Skeletal muscle satellite cell (primary cell): ENCODE measurements around the gene SLC27A2.

Experiments
- H3K27me3 ChIP-seq: 2 replicates; pipeline ENCODE4 v1.7.0; 2013; ENCODE audit warnings: low read length; ENCODE audit not compliant: control insufficient read depth, insufficient read depth
- H3K36me3 ChIP-seq: 2 replicates; pipeline ENCODE4 v1.7.0; 2013; ENCODE audit warnings: mild to moderate bottlenecking, control low read depth, low read length; ENCODE audit not compliant: insufficient read depth
- H3K4me1 ChIP-seq: 2 replicates; pipeline ENCODE4 v1.7.0; 2013; ENCODE audit warnings: low read length; ENCODE audit not compliant: control insufficient read depth, insufficient read depth
- H3K4me2 ChIP-seq: 2 replicates; pipeline ENCODE4 v1.7.0; 2013; ENCODE audit warnings: mild to moderate bottlenecking, low read length
- H3K4me3 ChIP-seq: 2 replicates; pipeline ENCODE4 v1.7.0; 2013; ENCODE audit warnings: low read length
- H3K9ac ChIP-seq: 2 replicates; pipeline ENCODE4 v1.7.0; 2013; ENCODE audit warnings: mild to moderate bottlenecking, low read depth, low read length, moderate library complexity
- H3K9me3 ChIP-seq: replicated peaks from 2 replicates; pipeline ENCODE4 v1.7.0; 2013; ENCODE audit warnings: mild to moderate bottlenecking, control low read depth, low read length

SLC27A2 gene

DNA sequence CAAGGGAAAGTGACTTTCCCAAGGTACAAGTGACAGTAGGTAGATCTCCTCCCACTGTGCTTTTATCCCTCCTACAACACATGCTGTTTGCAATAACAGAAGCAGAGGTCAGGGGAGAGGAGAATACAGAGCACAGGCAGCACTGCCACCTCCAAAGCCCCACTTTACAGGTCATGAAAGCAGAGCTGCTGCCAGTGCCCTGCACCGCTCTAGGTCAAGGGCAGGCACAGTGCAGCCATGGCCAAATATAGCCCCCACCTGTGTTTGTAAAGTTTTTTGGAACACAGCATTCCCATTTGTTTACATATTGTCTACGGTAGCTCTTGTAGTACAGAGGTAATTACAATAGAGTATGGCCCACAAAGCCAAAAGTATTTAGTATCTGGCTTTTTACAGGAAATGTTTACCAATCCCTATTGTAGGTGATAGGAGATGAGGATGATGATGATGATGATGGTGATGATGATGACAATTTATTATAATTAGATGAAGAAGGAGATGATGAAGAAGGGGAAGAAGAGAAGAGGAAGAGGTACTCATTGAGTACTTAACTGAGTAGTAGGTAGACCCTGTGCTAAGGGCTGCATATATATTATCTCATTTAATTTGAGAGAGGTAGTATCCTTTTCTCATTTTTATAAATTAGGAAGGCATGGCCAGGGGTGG, 63.1 kb downstream of the SLC27A2 start:
- no peak overlapping the region for H3K9ac ChIP-seq
- no peak overlapping the region for H3K4me2 ChIP-seq
- H3K4me1 ChIP-seq, result no peaks in the 10 kb centered on the region
- H3K36me3 ChIP-seq, result no peaks in the 10 kb centered on the region
- H3K27me3 ChIP-seq, result peaks cover 18% of the 10 kb centered on the region
- no peaks in the 10 kb centered on the region for H3K9me3 ChIP-seq
- no peak overlapping the region for H3K4me3 ChIP-seq

- no peak overlapping the region for H3K4me3 ChIP-seq
- H3K4me2 ChIP-seq, result no peak overlapping the region
- H3K36me3 ChIP-seq, result no peaks in the 10 kb centered on the region
- peaks cover 32% of the 10 kb centered on the region for H3K27me3 ChIP-seq
- H3K4me1 ChIP-seq, result no peaks in the 10 kb centered on the region
- H3K9me3 ChIP-seq, result no peaks in the 10 kb centered on the region
- no peak overlapping the region for H3K9ac ChIP-seq
Observed at GRCh38 chr15:50246631-50247030, 64.6 kb downstream of the SLC27A2 start.

GRCh38 chr15:50247819-50248655, 66.0 kb downstream of the SLC27A2 start:
- H3K4me2 ChIP-seq, result no peak overlapping the region
- H3K4me1 ChIP-seq, result no peaks in the 10 kb centered on the region
- H3K9me3 ChIP-seq, result no peaks in the 10 kb centered on the region
- no peak overlapping the region for H3K4me3 ChIP-seq
- no peaks in the 10 kb centered on the region for H3K36me3 ChIP-seq
- peaks cover 45% of the 10 kb centered on the region for H3K27me3 ChIP-seq
- H3K9ac ChIP-seq, result no peak overlapping the region

GRCh38 chr15:50248994-50249582, 67.1 kb downstream of the SLC27A2 start:
- Histone ChIP-seq H3K9ac (no peak overlapping the region), H3K36me3 (no peaks in the 10 kb centered on the region), H3K4me1 (no peaks in the 10 kb centered on the region), H3K9me3 (no peaks in the 10 kb centered on the region), H3K4me2 (no peak overlapping the region), H3K4me3 (no peak overlapping the region), H3K27me3 (peaks cover 55% of the 10 kb centered on the region)

DNA sequence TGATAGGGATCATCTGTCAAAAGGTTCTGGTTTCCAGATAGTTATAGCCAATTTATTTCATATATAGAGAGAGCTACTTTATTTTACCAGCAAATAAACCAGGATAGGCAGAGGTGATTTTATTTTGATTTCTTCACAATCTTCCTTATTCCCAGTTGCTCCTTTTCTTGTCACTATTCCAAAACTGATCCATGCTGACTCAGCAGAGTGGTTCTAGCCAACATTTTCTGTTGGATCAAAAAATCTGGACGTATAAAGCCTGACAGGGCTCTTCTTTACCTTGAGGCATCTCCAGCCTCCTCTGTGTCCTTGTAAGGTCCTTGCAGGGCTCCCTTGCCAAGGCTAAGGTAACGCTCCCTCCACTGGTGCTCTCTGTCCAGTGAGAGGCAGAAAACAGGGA, 67.7 kb downstream of the SLC27A2 start:
- no peak overlapping the region for H3K4me3 ChIP-seq
- H3K9me3 ChIP-seq, result no peaks in the 10 kb centered on the region
- no peak overlapping the region for H3K9ac ChIP-seq
- H3K4me1 ChIP-seq, result no peaks in the 10 kb centered on the region
- H3K4me2 ChIP-seq, result no peak overlapping the region
- H3K27me3 ChIP-seq, result peaks cover 61% of the 10 kb centered on the region
- no peaks in the 10 kb centered on the region for H3K36me3 ChIP-seq

GRCh38 chr15:50250760-50251394, 68.9 kb downstream of the SLC27A2 start:
- no peaks in the 10 kb centered on the region for H3K9me3 ChIP-seq
- H3K4me1 ChIP-seq, result no peaks in the 10 kb centered on the region
- H3K36me3 ChIP-seq, result no peaks in the 10 kb centered on the region
- no peak overlapping the region for H3K9ac ChIP-seq
- H3K4me2 ChIP-seq, result no peak overlapping the region
- H3K4me3 ChIP-seq, result no peak overlapping the region
- peaks cover 65% of the 10 kb centered on the region for H3K27me3 ChIP-seq

DNA sequence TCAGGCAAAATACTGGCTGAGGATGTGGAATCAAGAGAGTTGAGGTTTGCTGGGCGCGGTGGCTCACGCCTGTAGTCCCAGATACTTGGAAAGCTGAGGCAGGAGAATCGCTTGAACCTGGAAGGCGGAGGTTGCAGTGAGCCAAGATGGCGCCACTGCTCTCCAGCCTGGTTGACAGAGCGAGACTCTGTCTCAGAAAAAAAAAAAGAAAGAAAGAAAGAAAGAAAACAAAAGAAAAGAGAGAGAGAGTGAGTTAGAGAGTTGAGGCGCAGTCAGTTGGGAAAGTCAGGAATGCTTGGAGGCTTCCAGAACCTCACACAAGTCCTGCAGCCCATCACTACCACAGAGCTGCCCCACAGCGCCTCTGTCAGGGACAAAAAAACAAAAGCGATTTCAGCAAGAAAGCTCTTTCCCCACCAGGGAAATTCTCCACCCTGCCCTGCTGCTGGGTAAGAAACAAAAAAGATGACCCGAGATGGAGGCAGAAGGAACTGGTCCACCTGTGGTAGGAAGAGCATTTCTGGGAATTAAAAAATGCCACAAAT, 69.7 kb downstream of the SLC27A2 start:
- Histone ChIP-seq H3K36me3 (no peaks in the 10 kb centered on the region), H3K9me3 (no peaks in the 10 kb centered on the region), H3K4me1 (peaks cover 7% of the 10 kb centered on the region), H3K4me2 (no peak overlapping the region), H3K9ac (no peak overlapping the region), H3K4me3 (no peak overlapping the region), H3K27me3 (peaks cover 65% of the 10 kb centered on the region)

- no peak overlapping the region for H3K4me3 ChIP-seq
- no peaks in the 10 kb centered on the region for H3K36me3 ChIP-seq
- H3K4me1 ChIP-seq, result peaks cover 13% of the 10 kb centered on the region
- H3K4me2 ChIP-seq, result no peak overlapping the region
- H3K9me3 ChIP-seq, result no peaks in the 10 kb centered on the region
- H3K27me3 ChIP-seq, result peaks cover 65% of the 10 kb centered on the region
- H3K9ac ChIP-seq, result no peak overlapping the region
Observed at GRCh38 chr15:50252556-50252955, 70.6 kb downstream of the SLC27A2 start.

DNA sequence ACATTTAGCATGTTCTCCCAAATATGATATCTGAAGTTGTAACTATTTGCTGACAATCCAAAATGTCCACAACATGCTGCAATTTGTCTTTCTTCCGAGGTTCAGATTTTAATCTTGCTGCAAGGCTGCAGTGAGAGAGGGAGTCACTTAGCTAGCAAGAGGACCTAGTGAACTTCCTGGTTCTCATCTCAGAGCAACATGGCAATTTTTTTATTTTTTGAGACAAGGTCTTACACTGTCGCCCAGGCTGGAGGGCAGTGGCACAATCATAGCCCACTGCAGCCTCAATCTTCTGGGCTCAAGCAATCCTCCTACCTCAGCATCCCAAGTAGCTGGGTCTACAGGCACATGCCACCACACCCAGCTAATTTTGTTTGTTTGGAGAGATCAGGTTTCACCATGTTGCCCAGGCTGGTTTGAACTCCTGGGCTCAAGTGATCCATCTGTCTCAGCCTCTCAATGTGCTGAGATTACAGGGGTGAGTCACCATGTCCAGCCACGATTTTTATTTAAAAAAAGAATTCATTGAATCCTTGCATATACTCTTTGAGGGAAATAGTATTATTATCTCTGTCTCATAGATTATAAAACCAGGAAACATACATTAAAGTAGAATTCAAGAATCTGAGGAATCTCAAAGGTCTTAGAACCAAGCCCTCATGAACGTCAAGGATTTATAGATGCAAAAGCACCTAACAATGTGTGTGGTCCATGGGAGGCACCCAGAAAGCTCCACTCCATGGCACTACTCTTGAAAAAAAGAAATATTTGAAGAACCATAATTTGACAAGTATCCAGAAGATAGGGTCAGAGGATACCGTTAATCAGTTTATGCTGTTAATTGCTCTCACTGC, 74.4 kb downstream of the SLC27A2 start:
- H3K27me3 ChIP-seq, result peaks cover 43% of the 10 kb centered on the region
- H3K9ac ChIP-seq, result no peak overlapping the region
- H3K36me3 ChIP-seq, result no peaks in the 10 kb centered on the region
- H3K4me3 ChIP-seq, result no peak overlapping the region
- no peaks in the 10 kb centered on the region for H3K9me3 ChIP-seq
- no peak overlapping the region for H3K4me2 ChIP-seq
- peaks cover 18% of the 10 kb centered on the region for H3K4me1 ChIP-seq

- no peaks in the 10 kb centered on the region for H3K9me3 ChIP-seq
Observed at GRCh38 chr15:50257332-50257731, 75.3 kb downstream of the SLC27A2 start.

More at GRCh38 chr15:50257332-50257731, 75.3 kb downstream of the SLC27A2 start:
- Histone ChIP-seq H3K36me3 (no peaks in the 10 kb centered on the region), H3K9ac (no peak overlapping the region), H3K4me2 (no peak overlapping the region), H3K27me3 (peaks cover 40% of the 10 kb centered on the region), H3K4me1 (peaks cover 18% of the 10 kb centered on the region), H3K4me3 (no peak overlapping the region)
